Spinal cord (tissue), 10 donors: ENCODE data around the gene JUN. TPM values are rescaled to one million over a fixed set of nuclear protein-coding genes. Genes with fewer than 3 reads are reported as not detected.

Experiments used
- DNase-seq, 6 donors: peaks; one replicate each; pipeline versions ENCODE4 v3.0.0 to v3.0.0-alpha.2; 2013 to 2015; ENCODE audit warnings: low spot score in 6 of 6, low read depth in 4 of 6
- H3K27ac ChIP-seq: one replicate; pipeline ENCODE4 v1.5.1; 2013; ENCODE audit warnings: low read depth, low read length, control low read depth
- H3K27me3 ChIP-seq: one replicate; pipeline ENCODE4 v1.6.1; 2013; ENCODE audit warnings: low read length; ENCODE audit not compliant: control insufficient read depth, insufficient read depth
- H3K36me3 ChIP-seq: one replicate; pipeline ENCODE4 v1.6.1; 2013; ENCODE audit warnings: low read length; ENCODE audit not compliant: control insufficient read depth, insufficient read depth
- H3K4me1 ChIP-seq: one replicate; pipeline ENCODE4 v1.6.1; 2013; ENCODE audit warnings: low read length; ENCODE audit not compliant: control insufficient read depth, insufficient read depth
- H3K4me3 ChIP-seq: one replicate; pipeline ENCODE4 v1.5.1; 2013; ENCODE audit warnings: low read depth, low read length, control low read depth
- H3K9me3 ChIP-seq: one replicate; pipeline ENCODE4 v1.6.1; 2013; ENCODE audit warnings: low read length; ENCODE audit not compliant: control insufficient read depth, insufficient read depth
- WGBS: methylation state at CpG from one replicate; pipeline ENCODE4 v1.1.5; 2013; ENCODE audit warnings: missing lambda C conversion rate; ENCODE audit not compliant: insufficient coverage; 5-methylcytosine and 5-hydroxymethylcytosine counted together
- polyA plus RNA-seq, 2 donors: library from polyadenylated mRNA; unstranded; fragments of 120-200 nt; gene quantifications; one replicate each; pipeline ENCODE4 v1.2.1, GENCODE V29; 2013; ENCODE audit not compliant: insufficient read length in 2 of 2
- total RNA-seq, 2 donors: library from RNA; depleted of rRNA in 1 of 2; stranded (reverse); fragments of 120-200 nt in 1 of 2; fragments of >200 nt in 1 of 2; gene quantifications; one replicate each; pipeline versions ENCODE4 v1.2.3 to v1.2.4, GENCODE V29; 2013 to 2014
- donor health status: healthy.

The JUN gene
- total and polyA plus RNA-seq, 4 donors = 71.9 to 228 (median 135) TPM

- no CpG with 5 or more reads among the region's 2 CpGs for WGBS
- DNase-seq = no peak
- no peak overlapping the region for H3K4me3 ChIP-seq
- no peaks in the 10 kb centered on the region for H3K36me3 ChIP-seq
- H3K4me1 ChIP-seq = peaks cover 3% of the 10 kb centered on the region
- no peaks in the 10 kb centered on the region for H3K27me3 ChIP-seq
- no peaks in the 10 kb centered on the region for H3K9me3 ChIP-seq
- no peak overlapping the region for H3K27ac ChIP-seq
Measured at GRCh38 chr1:58765441-58765840, 18.4 kb downstream of the JUN start.

- H3K9me3 ChIP-seq = no peaks in the 10 kb centered on the region
- no peak overlapping the region for H3K4me3 ChIP-seq
- no peaks in the 10 kb centered on the region for H3K27me3 ChIP-seq
- DNase-seq = no peak
- H3K27ac ChIP-seq = no peak overlapping the region
- H3K4me1 ChIP-seq = peaks cover 3% of the 10 kb centered on the region
- H3K36me3 ChIP-seq = no peaks in the 10 kb centered on the region
Measured at GRCh38 chr1:58765006-58765405, 18.8 kb downstream of the JUN start.

- Histone ChIP-seq H3K4me3 (no peak overlapping the region), H3K4me1 (peaks cover 3% of the 10 kb centered on the region), H3K36me3 (no peaks in the 10 kb centered on the region), H3K9me3 (no peaks in the 10 kb centered on the region), H3K27me3 (no peaks in the 10 kb centered on the region), H3K27ac (no peak overlapping the region)
- peak in 1 of 6 donors; percentile 9 for DNase-seq
- no CpG with 5 or more reads among the region's 3 CpGs for WGBS
Measured at GRCh38 chr1:58764294-58764978, 19.4 kb downstream of the JUN start.

GRCh38 chr1:58763214-58763613 lies 20.6 kb downstream of the JUN start:
- H3K9me3 ChIP-seq = no peaks in the 10 kb centered on the region
- H3K4me1 ChIP-seq = no peaks in the 10 kb centered on the region
- DNase-seq = no peak
- no peaks in the 10 kb centered on the region for H3K27me3 ChIP-seq
- H3K27ac ChIP-seq = no peak overlapping the region
- H3K4me3 ChIP-seq = no peak overlapping the region
- WGBS = 84% methylated on average over 3 of the region's 3 CpGs
- H3K36me3 ChIP-seq = no peaks in the 10 kb centered on the region

- Histone ChIP-seq H3K27ac (no peak overlapping the region), H3K4me3 (no peak overlapping the region), H3K36me3 (no peaks in the 10 kb centered on the region), H3K4me1 (no peaks in the 10 kb centered on the region), H3K27me3 (no peaks in the 10 kb centered on the region), H3K9me3 (no peaks in the 10 kb centered on the region)
- DNase-seq = no peak
Measured at GRCh38 chr1:58762806-58763205, 21.0 kb downstream of the JUN start.

- Histone ChIP-seq H3K4me3 (no peak overlapping the region), H3K36me3 (no peaks in the 10 kb centered on the region), H3K9me3 (no peaks in the 10 kb centered on the region), H3K27ac (no peak overlapping the region), H3K27me3 (no peaks in the 10 kb centered on the region), H3K4me1 (peaks cover 7% of the 10 kb centered on the region)
- WGBS = 61% methylated on average over 4 of the region's 6 CpGs
- peak in 2 of 6 donors; percentile 35 to 83 for DNase-seq
Measured at GRCh38 chr1:58755468-58755872, 28.4 kb downstream of the JUN start.

- Histone ChIP-seq H3K27ac (no peak overlapping the region), H3K27me3 (no peaks in the 10 kb centered on the region), H3K36me3 (no peaks in the 10 kb centered on the region), H3K4me3 (no peak overlapping the region), H3K4me1 (peaks cover 7% of the 10 kb centered on the region), H3K9me3 (no peaks in the 10 kb centered on the region)
- no peak for DNase-seq
- WGBS = 51% methylated on average over 3 of the region's 7 CpGs
Measured at GRCh38 chr1:58754683-58755467, 29.0 kb downstream of the JUN start.

GRCh38 chr1:58754073-58754613 lies 29.7 kb downstream of the JUN start:
- no peaks in the 10 kb centered on the region for H3K9me3 ChIP-seq
- H3K27ac ChIP-seq = no peak overlapping the region
- no peaks in the 10 kb centered on the region for H3K27me3 ChIP-seq
- no peak for DNase-seq
- H3K36me3 ChIP-seq = no peaks in the 10 kb centered on the region
- WGBS = 78% methylated on average over 2 of the region's 3 CpGs
- H3K4me1 ChIP-seq = peaks cover 7% of the 10 kb centered on the region
- H3K4me3 ChIP-seq = no peak overlapping the region

GRCh38 chr1:58753431-58753866 lies 30.4 kb downstream of the JUN start:
- DNase-seq = no peak
- Histone ChIP-seq H3K4me3 (no peak overlapping the region), H3K36me3 (no peaks in the 10 kb centered on the region), H3K27ac (no peak overlapping the region), H3K4me1 (peaks cover 7% of the 10 kb centered on the region), H3K9me3 (no peaks in the 10 kb centered on the region), H3K27me3 (no peaks in the 10 kb centered on the region)
- 56% methylated on average over 4 of the region's 4 CpGs for WGBS

- Histone ChIP-seq H3K36me3 (no peaks in the 10 kb centered on the region), H3K4me1 (peaks cover 3% of the 10 kb centered on the region), H3K27me3 (no peaks in the 10 kb centered on the region), H3K9me3 (no peaks in the 10 kb centered on the region), H3K4me3 (no peak overlapping the region), H3K27ac (no peak overlapping the region)
- no peak for DNase-seq
- WGBS = 100% methylated on average over 1 of the region's 1 CpG
Measured at GRCh38 chr1:58749646-58750045, 34.2 kb downstream of the JUN start.
